ENCODE data around the gene SRGAP3. TPM values are rescaled to one million over a fixed set of nuclear protein-coding genes. Genes with fewer than 3 reads are reported as not detected.

SRGAP3 gene
- total and polyA plus RNA-seq, 2 donors (not counting 1 experiment from before 2014, with no cell fraction given), result 0.92 to 12.4 TPM

GRCh38 chr3:9203317-9203716, 46.1 kb downstream of the SRGAP3 start:
- no peak overlapping the region for H3K9ac ChIP-seq (ENCODE audit: insufficient read depth, low read length)
- no peaks in the 10 kb centered on the region for H4K20me1 ChIP-seq (ENCODE audit: control insufficient read depth, extremely low read depth, insufficient read depth, low read length)
- no peak overlapping the region for H3K4me2 ChIP-seq (ENCODE audit: extremely low read depth, insufficient read depth, low read length)
- no peaks in the 10 kb centered on the region for H3K27me3 ChIP-seq (ENCODE audit: control insufficient read depth, insufficient read depth, low read length)
- no peak for DNase-seq (ENCODE audit: low read depth in 2 of 2)
- TF ChIP-seq CTCF (conservative IDR thresholded peaks at IDR 0.05 in 1 of 2, IDR thresholded peaks at IDR 0.05 in 1 of 2; ENCODE audit: low read depth in 1 of 2, low read length in 2 of 2), result no peak
- no peak for TF ChIP-seq EZH2 (IDR thresholded peaks at IDR 0.05; ENCODE audit: low read length, missing control alignments)
- H3K9me3 ChIP-seq (ENCODE audit: control insufficient read depth, insufficient read depth, low read depth, low read length), result no peaks in the 10 kb centered on the region
- no peaks in the 10 kb centered on the region for H3K79me2 ChIP-seq (ENCODE audit: control insufficient read depth, insufficient read depth, low read length)
- no peak overlapping the region for H2AFZ ChIP-seq (ENCODE audit: low read length)
- no peaks in the 10 kb centered on the region for H3K36me3 ChIP-seq (ENCODE audit: control insufficient read depth, insufficient read depth, low read length)
- no peak overlapping the region for H3K27ac ChIP-seq (ENCODE audit: insufficient read depth, low read length)
- no peaks in the 10 kb centered on the region for H3K4me1 ChIP-seq (ENCODE audit: control insufficient read depth, extremely low read depth, insufficient read depth, low read length)
- no peak overlapping the region for H3K4me3 ChIP-seq (replicated peaks in 1 of 4; ENCODE audit: control extremely low read depth in 1 of 4, insufficient read depth in 1 of 4, low read depth in 3 of 4, low read length in 4 of 4)

GRCh38 chr3:9202546-9202945, 46.9 kb downstream of the SRGAP3 start:
- Histone ChIP-seq H4K20me1 (ENCODE audit: control insufficient read depth, extremely low read depth, insufficient read depth, low read length) (no peaks in the 10 kb centered on the region), H2AFZ (ENCODE audit: low read length) (no peak overlapping the region), H3K27me3 (ENCODE audit: control insufficient read depth, insufficient read depth, low read length) (no peaks in the 10 kb centered on the region), H3K9me3 (ENCODE audit: control insufficient read depth, insufficient read depth, low read depth, low read length) (no peaks in the 10 kb centered on the region), H3K4me1 (ENCODE audit: control insufficient read depth, extremely low read depth, insufficient read depth, low read length) (no peaks in the 10 kb centered on the region), H3K4me2 (ENCODE audit: extremely low read depth, insufficient read depth, low read length) (no peak overlapping the region), H3K79me2 (ENCODE audit: control insufficient read depth, insufficient read depth, low read length) (no peaks in the 10 kb centered on the region), H3K36me3 (ENCODE audit: control insufficient read depth, insufficient read depth, low read length) (no peaks in the 10 kb centered on the region), H3K4me3 (replicated peaks in 1 of 4; ENCODE audit: control extremely low read depth in 1 of 4, insufficient read depth in 1 of 4, low read depth in 3 of 4, low read length in 4 of 4) (no peak overlapping the region), H3K9ac (ENCODE audit: insufficient read depth, low read length) (no peak overlapping the region), H3K27ac (ENCODE audit: insufficient read depth, low read length) (no peak overlapping the region)
- no peak for TF ChIP-seq EZH2 (IDR thresholded peaks at IDR 0.05; ENCODE audit: low read length, missing control alignments)
- no peak for TF ChIP-seq CTCF (conservative IDR thresholded peaks at IDR 0.05 in 1 of 2, IDR thresholded peaks at IDR 0.05 in 1 of 2; ENCODE audit: low read depth in 1 of 2, low read length in 2 of 2)
- no peak for DNase-seq (ENCODE audit: low read depth in 2 of 2)

- Histone ChIP-seq H3K36me3 (ENCODE audit: control insufficient read depth, insufficient read depth, low read length) (no peaks in the 10 kb centered on the region), H3K4me3 (replicated peaks in 1 of 4; ENCODE audit: control extremely low read depth in 1 of 4, insufficient read depth in 1 of 4, low read depth in 3 of 4, low read length in 4 of 4) (no peak overlapping the region), H3K4me1 (ENCODE audit: control insufficient read depth, extremely low read depth, insufficient read depth, low read length) (no peaks in the 10 kb centered on the region), H3K9me3 (ENCODE audit: control insufficient read depth, insufficient read depth, low read depth, low read length) (no peaks in the 10 kb centered on the region), H3K27me3 (ENCODE audit: control insufficient read depth, insufficient read depth, low read length) (no peaks in the 10 kb centered on the region), H3K4me2 (ENCODE audit: extremely low read depth, insufficient read depth, low read length) (no peak overlapping the region), H4K20me1 (ENCODE audit: control insufficient read depth, extremely low read depth, insufficient read depth, low read length) (no peaks in the 10 kb centered on the region), H2AFZ (ENCODE audit: low read length) (no peak overlapping the region), H3K9ac (ENCODE audit: insufficient read depth, low read length) (no peak overlapping the region), H3K79me2 (ENCODE audit: control insufficient read depth, insufficient read depth, low read length) (no peaks in the 10 kb centered on the region), H3K27ac (ENCODE audit: insufficient read depth, low read length) (no peak overlapping the region)
- TF ChIP-seq EZH2 (IDR thresholded peaks at IDR 0.05; ENCODE audit: low read length, missing control alignments) (no peak), CTCF (conservative IDR thresholded peaks at IDR 0.05 in 1 of 2, IDR thresholded peaks at IDR 0.05 in 1 of 2; ENCODE audit: low read depth in 1 of 2, low read length in 2 of 2) (no peak)
- no peak for DNase-seq (ENCODE audit: low read depth in 2 of 2)
Observed at GRCh38 chr3:9201955-9202354, 47.5 kb downstream of the SRGAP3 start.
